ENCODE results near the gene ZNF629.

- TF ChIP-seq POLR2A (IDR thresholded peaks at IDR 0.05; ENCODE audit: low read length) (no peak), GATA1 (IDR thresholded peaks at IDR 0.05; ENCODE audit: low read depth, low read length) (no peak)
These were observed 47.2 kb upstream of the ZNF629 start for GRCh38 chr16:30834130-30834740.
